NCI-H2227 (cell line): Measurements from ENCODE around the gene SCAND1.

Experiments used
- DNase-seq: peaks from one replicate; lab custom pipeline; 2025; ENCODE audit not compliant: unreplicated experiment; lab: John Stamatoyannopoulos, UW

SCAND1 gene

DNA sequence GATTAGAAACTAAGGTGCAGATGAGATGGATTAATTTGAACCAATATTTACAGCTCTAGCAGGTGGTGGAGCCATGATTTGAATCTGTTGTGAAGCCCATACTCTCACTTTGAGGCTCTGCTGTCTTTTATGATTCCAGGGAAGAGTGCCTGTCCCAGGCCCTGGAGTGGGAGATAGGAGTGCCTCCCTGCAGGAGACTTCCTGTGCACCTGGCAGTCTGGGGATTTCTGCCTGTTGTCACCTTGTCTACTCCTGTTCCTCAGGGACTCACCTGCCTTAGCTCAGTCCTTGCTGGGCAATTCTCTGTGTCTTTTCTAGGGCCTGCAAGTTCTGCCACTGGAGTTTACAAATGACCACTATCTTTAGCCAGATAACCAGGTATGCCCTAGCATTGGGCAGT lies 46.3 kb downstream of the SCAND1 start:
- DNase-seq, result no peak

DNA sequence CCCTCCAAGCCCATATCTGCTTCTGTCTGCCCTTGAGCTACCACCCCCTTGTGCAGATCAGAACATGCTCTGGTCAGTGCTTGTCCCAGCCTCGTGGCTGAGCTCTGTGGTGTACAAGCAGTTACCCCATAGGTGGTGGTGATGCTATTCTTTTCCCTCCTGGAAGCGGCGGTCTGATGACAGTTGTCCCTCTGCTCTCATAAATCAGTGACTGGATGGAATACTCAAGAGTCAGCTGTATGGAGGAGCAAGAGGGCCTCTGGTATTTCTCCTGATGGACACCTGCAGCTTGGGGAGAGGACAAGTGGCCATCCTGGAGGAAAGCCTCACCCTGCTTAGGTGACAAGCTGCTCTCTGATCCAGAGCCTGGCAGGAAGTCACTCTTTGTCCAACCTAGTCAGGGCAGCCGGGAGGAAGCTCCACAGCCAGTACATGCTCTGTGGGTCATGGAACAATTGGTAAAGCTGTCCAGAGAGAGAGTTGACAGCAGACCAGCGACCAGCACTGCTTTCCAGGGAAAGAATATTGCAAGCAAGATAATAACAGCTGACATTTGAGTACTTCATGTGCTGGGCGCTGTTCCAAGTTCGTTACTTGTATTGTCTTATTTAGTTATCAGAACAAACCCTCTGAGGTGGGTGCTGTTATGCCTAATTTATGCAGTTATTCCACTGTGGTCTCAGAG lies 47.1 kb downstream of the SCAND1 start:
- DNase-seq, result no peak

DNA sequence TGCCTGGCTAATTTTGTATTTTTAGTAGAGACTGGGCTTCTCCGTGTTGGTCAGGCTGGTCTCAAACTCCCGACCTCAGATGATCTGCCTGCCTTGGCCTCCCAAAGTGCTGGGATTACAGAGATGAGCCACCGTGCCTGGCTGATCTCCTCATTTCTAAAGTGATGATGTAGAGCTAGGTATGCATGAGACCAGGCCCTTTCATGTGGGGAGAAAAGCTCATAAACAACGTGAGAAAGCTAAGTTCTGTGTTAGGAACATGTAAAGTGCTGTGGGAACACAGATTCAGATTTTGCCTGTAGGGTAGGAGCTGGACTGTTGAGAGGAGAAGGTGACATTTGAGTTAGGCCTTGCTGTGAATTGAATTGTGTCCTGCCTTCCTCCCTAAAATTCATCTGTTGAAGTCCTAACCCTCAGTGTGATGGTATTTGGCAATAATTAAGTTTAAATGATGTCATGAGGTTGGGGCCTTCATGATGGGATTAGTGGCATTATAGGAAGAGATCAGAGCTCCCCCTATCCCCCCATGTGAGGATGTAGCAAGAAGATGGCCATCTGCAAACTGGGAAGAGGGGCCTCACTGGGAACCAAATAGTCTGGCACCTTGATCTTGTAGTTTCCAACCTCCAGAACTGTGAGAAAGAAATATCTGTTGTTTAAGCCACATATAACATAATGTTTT lies 49.2 kb downstream of the SCAND1 start:
- DNase-seq, result no peak

GRCh38 chr20:35903843-35904242 lies 50.5 kb downstream of the SCAND1 start:
- no peak for DNase-seq
